Measurements from ENCODE around the gene C11orf24. TPM values are rescaled to one million over a fixed set of nuclear protein-coding genes. Genes with fewer than 3 reads are reported as not detected.

Gene C11orf24
- total RNA-seq, result 13.5 and 20.8 TPM in 2 replicates

DNA sequence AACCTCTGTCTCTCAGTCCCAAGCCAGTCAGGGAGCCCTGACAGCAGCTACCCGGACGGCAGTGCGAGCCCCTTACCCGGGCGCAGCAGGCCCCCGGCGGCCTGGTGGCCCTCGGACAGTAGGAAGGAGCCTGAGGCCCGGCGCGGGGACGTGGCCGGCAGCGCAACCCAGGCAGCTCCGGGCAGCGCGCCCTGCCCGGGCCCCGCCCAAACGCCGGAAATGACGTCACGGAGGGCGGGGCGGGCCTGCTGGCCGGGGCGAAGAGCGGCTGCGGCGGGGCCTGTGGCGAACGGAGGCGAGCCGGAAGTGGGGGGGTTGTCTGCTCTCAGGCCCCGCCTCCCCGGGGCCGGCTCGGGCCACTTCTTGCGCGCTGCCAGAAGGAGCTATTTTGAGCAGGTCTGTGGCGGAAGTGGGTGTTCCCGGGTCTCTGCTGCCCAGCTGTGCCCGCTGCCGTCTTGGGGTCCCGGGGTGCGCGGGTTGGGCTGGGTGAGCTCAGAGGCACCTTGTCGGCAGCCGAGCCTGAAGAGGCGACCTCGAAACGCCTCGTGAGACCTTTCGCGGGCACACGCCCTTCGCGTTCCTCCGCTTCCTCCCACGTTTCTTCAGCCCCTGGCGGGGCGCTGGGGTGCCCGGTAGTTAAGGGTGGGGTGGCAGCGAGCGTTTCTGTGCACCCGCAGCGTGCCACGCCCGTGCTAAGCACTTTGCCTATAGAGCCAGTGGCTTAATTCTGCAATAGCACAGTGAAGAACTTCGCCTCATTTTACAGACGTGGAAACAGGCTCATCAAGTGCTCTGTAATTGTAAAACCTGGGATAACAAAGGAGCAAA is at the start of gene C11orf24:
C11orf24 (minus strand) TSS at position 193 of the 828 bp plus-strand sequence. CDS start 8,206 bp downstream, outside the sequence.
- peak; percentile 74 for DNase-seq (ENCODE audit: low read depth)

DNA sequence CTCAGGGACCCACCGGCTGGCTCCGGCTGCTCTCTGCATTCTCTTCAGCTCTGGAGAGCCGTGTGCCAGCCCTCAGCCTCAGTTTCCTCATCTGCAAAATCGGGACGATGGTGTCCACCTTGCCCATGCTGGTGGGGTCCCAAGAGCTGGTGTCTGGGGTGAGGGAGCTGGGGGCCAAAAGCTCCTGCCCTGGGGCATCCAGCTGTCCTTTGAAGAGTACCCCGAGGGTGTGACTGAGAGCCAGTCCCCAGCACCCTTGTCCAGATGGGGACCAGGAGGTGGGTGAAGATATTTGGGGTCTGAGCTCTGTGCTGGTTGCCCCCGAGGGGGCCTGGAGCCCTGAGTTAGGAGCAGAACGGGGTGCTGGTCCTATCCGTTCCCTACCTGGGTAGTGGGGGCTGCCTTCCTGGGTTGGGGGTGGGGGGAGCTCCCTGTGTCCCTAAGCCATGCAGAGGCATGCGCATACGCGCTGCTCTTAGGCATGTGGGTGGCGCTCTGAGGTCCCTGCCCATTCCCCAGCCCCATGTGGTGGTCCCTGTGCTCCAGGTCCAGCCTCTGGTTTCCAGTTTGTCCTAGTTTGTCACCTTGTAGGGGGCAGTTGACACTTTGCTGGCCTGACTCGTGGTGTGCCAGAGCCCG is 45.5 kb upstream of the C11orf24 start:
- DNase-seq (ENCODE audit: low read depth), result no peak

DNA sequence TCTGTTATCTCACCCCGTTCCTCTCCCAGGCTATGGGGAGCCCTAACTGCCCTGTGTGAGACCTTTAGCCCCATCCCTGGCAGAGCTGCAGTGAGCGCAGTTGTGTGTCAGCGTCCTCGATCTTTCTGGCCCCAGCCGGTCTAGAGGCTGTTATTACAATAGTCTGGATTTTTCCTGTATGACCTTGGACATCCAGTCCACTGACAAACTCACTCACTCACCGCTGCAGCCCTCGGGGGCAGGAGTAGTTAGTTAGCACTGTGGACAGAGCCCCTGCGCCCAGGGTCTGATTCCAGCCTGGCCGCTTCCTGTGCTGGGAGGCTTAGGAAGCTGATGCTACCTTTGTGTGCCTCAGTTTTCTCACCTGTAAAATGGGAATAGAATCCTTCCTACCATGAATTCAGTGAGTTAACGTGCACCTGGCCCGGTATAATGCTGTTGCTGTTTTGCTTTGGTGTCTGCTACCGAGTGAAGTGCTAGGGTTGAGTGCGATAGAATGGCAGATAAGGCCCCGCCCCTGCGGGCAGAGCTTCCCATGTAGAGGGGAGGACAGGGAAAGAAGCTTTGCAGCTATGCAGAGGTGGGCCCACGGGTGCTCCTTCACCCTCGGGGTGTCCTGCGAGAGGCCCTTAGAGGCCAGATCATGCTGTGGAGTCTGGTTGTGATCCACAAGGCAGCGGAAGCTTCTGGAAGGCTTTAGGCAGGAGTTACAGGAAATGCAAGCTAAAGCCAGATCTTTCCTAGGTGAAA is 43.6 kb upstream of the C11orf24 start:
- DNase-seq (ENCODE audit: low read depth), result peak; percentile 66

DNA sequence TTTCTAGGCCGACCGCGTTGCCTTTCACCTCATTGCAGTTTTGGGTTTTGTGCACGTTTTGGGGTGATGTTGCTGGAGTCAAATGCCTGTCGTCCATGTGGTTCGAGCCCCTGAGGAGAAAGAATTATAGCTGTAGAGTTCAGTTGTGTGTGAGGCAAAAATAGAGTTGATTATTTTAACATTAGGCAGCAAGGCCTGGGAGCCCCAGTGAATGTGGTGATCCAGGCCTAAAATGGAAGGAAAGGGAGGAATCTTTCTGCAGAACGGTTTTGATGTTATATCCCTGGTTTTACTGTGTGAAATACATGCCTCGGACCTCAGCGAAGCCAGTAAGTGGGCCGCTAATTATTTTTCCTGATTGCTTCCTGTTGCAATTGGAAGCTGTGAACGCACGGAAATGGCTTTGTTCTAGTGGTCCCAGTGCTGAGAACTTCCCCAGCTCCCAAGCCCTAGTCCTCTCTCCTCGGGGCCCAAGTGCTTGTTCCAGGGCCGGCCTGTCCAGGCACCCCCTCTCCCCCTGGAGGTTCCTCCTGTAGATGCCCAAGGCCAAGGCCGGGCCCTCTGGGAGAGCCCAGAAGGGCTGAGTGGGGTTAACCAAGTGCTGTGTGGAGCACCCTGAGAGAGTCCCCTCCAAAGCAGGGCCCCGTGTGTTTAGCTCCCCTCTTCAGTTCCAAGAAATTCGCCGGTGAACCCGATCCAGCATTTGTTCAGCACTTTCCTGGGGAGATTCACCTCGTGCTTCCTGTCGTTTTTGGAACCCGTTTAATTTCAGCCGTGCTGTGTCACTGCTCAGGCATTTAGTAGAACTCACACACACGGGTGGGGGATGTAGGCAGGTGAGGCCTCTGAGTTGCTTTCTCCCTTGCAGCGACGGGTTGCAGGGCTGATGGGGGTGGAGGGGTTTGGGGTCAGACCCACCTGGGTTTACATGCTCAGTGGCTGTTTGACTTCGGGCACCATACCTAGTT is 42.7 kb upstream of the C11orf24 start:
- peak; percentile 57 for DNase-seq (ENCODE audit: low read depth)

DNA sequence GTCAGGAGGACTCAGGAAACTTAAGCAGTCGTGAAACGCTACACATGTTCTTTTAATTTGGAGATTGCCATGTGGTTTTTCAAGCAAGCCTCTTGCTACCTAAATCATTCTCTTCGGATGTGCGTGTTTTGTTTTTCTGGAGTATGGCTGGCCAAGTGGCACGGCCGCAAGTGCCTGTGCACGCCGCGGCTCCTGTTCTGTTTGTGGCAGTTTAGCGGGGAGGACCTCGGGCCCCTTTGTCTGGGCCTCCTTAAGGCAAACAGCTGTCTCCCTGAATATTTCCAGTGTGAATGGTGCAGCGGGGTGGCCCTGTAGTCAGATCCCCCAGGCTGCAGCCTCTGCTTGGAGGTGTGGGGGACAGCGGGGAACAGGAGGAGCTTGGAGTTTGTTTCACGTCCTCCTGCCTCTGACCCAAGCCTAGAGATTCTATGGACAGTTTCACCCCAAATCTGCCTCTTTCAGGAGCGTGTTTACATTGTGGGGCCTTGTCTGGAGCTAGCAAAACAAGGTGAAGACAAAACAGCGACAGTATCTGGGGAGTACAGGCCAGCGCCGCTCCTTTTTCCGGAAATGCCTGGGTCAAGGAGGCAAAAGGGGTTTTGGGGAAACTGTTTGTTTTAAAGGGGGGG is 41.9 kb upstream of the C11orf24 start:
- no peak for DNase-seq (ENCODE audit: low read depth)

DNA sequence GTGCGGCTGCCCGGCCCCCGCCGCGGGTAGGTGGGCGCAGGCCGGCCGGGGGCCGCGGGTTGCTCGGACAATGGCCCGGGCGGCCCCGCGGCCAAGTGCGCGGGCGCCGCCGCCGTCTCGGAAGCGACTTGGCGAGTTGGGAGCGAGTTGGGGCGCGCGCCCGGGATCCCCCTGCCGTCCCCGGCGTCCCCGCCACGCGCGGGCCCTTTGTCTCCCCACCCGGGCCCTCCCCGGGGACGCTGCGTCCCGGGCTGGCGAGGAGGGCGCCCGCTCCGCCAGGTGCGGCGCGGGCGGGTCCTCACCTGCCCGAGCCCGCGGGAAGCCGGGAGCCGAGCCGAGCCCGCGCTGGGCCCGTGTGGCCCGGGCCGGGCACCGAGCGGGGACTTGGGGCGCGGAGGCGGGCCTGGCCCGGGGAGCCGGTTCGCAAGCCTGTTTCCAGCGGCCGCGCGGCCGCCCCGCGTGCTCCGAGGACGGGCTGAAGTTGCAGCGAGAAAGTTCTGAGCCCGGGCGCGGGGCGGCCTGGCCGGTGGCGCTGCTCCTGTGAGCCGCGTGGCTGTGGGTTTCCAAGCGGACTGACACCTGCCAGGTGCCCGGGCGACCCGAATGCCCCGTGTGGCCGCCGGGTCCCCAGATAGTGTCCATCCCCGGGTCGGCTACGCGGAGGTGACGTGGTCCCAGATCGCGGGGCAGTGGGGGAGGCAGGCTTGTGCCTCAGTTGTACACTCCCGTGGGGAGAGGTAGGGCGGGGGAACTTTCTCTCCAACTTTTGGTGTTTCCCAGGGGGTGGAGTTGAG is 41.2 kb upstream of the C11orf24 start:
- no peak for DNase-seq (ENCODE audit: low read depth)

DNA sequence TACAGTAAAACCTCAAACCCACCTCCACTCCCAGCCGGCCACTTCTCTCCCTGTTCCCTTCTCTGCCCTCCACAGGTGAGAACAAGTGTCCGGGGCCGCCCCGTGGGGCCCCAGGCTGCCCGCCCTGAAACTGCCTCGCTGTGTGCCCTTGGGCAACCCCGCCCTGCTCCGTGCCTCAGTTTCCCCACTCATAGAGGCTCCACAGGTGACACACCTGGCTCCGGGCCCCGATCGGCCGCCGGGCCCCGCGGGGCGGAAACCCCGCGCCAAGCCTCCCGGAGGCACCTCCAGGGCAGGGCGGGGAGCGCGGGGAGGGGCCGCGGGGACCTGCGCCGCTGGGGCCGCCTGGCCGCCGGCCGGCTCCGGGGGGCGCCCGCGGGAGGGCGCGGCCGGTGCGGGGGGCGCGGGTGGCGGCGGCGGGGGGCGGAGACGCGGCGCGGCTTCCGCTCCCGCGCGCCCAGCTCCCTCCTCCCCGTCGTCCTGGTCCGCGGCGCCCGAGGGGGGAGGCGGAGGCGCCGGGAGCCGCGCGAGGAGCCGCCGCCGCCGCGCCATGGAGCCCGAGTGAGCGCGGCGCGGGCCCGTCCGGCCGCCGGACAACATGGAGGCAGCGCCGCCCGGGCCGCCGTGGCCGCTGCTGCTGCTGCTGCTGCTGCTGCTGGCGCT is 40.5 kb upstream of the C11orf24 start, which contains the start of gene LRP5:
LRP5 (plus strand) TSS at position 475 of the 663 bp plus-strand sequence; CDS start at position 599, 124 bp downstream.
- DNase-seq (ENCODE audit: low read depth), result no peak

DNA sequence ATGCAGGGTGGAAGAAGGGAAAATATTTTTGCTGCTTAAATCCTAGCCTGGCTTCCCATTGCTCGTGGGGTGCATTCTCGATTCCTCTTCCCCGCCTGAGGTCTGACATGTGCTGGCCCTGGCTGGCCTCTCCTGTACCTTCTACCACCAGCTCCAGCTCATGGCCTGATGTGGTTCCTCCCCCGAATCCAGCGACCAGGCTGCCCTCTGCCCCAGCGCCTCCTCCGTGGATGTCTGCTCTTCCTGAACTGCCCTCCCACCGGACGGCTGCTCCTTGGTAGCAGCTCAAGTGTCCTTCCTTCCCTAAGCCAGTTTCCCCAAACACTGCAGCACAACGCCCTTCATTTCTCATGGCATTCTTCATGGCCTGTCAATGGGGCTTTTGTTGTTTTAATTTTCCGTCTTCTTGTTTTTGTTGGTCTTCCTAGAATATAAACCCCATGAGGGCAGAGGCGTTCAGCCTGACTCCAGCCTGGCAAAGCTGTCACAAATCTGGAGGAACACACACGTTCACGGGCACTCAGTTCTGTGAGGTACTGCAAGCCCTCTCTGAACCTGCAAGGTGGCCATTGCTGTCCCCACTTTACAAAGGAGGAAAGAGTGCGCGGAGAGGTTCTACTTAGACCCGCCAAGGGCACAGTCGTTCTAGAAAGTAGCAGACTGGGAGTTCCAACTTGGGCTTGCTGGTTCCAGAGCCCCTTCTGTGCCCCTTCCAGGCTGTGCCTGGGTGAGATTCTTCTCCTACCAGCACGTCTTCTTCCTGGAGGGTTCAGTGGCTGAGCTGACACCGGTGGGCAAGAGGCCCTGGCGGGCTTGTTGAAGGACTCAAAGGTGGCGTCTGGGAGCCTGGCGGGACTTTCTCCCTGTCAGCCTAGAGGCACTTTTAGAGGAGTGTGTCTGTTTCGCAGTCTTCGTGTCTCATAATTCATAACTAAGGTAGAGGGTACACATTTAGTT is 39.7 kb upstream of the C11orf24 start:
- no peak for DNase-seq (ENCODE audit: low read depth)

DNA sequence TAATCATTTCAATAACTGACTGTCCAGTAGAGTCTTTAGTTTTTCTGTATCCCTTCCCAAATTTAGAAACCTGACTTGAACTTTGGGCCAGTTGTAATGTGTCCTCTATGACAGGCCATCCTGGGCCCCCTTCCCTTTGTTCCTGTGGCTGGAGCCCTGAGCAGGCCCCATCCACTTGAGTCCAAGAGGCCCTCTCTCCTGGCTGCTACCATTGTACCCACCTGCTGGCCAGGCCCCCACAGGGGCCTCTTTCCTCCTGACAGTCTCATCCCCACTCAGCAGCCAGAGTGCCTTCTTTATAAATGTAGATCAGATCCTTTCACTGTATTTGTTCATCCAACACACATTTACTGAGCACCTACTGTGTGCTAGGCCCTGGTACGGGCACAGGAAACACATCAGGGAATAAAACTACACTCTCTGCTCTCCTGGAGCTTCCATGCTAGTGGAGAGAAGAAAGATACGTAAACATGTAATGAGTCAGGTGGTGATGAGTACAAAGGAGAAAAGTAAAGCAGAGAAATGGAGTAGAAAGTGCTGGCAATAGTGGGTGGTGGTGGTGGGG is 37.9 kb upstream of the C11orf24 start:
- no peak for DNase-seq (ENCODE audit: low read depth)

DNA sequence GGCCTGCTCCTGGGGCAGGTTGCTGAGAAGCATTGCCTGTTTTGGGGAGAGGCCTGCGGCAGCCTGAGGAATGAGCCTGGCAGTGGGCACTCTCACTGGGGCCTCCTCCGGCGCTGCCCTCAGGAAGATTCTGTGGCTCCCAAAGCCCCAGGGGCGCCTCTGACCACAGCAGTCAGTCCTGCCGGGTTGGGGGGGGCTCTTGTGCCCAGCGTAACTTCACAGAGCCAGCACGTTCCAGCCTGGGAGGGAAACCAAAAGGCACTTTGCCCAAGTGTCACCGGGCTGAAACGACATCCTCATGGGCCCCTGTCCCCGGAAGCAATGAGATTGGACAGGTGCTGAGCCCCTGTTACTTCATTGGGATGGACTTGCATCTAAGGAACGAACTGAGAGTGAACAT is 36.3 kb upstream of the C11orf24 start:
- no peak for DNase-seq (ENCODE audit: low read depth)

DNA sequence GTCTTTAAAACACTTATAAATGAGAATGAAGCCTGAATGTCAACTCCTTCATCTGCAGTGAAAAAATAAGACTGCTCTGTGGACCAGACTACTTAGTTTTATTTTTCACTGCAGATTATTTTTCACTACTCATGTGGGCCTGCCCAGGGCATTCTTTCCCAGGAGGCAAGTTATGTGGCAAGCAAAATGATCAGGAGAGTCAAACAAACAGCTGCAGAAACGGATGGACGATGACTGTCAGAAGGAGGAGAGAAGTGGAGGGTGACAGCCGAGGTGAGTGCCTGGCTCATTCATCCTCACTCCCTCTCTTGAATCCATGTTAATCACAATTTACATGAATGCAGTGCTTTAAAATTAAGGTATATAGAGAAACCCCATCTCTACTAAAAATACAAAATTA is 34.9 kb upstream of the C11orf24 start:
- no peak for DNase-seq (ENCODE audit: low read depth)

DNA sequence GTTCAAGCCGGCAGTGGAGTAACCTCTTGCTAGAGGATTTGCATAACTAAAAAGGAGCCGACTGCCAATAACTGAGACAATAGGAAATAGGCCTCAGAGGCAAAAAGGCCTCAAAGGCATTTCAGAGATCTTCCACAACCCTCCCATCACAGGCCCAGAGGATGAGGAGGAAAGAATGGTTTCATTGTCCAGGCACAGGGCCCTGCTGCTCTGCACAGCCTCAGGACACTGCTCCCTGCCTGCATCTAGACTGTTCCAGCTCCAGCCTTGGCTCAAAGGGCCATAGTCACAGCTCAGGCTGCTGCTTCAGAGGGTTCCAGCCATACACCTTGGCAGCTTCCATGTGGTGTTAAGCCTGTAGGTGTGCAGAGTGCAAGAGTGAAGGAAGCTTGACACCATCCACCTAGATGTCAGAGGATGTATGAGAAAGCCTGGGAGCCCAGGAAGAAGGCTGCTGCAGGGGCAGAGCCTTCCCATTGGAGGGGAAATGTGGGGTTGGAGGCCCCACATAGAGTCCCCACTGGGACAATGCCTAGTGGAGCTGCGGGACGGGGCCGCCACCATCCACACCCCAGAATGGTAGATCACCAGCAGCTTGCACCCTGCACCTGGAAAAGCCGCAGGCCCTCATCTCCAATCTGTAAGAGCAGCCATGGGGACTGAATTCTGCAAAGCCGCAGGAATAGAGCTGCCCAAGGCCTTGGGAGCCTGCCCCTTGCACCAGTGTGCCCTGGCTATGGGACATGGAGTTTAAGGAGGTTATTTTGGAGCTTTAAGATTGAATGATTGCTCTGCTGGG is 32.4 kb upstream of the C11orf24 start:
- DNase-seq (ENCODE audit: low read depth), result no peak

DNA sequence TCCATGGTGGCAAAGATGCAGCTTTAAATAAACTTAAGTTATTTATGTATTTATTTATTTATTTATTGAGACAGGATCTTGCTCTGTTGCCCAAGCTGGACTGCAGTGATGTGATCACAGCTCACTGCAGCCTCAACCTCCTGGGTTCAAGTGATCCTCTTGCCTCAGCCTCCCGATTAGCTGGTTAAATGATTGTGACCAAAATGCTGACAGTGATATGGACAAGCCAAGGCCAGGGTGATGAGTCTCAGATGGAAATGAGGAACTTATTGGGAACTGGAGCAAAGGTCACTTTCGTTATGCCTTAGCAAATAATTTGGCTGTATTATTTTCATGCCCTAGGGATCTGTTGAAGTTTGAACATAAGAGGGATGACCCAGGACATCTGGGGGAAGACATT is 31.3 kb upstream of the C11orf24 start:
- DNase-seq (ENCODE audit: low read depth), result no peak

DNA sequence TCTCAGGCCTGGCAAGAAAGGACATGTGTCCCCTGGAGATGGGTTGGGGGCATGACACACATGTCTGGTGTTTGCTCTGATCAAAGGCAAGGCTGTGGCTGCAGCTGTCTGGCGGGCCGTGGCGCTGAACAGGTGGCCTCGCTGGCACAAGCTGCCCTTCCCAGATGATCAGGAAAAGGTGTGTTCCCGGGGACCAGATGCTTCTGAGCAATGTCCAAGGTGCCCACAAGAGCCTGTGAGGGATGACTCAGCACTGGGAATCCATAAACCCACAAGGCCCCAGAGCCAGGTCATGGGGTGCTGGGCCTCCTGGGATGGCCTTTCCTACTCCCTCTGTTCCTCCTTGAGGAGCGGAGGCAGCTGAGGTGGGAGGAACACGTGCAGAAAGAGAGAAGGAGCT is 30.9 kb upstream of the C11orf24 start:
- DNase-seq (ENCODE audit: low read depth), result peak; percentile 74

DNA sequence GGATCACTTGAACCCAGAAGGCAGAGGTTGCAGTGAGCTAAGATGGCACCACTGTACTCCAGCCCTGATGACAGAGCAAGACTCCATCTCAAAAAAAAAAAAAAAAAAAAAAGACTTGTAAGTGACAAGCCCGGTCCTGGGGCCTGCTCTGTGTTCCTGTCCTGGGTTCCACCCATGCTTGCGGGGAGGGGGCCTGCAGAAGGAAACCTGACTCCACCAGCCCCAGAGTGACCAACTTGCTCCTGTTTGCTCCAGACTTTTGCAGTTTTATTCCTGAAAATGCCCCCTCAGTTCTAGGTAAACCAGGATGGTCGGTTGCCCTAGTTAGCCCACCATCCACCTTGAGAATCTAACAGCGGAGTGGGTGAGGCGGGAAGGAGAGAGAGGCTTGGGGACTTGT is 30.5 kb upstream of the C11orf24 start:
- no peak for DNase-seq (ENCODE audit: low read depth)

DNA sequence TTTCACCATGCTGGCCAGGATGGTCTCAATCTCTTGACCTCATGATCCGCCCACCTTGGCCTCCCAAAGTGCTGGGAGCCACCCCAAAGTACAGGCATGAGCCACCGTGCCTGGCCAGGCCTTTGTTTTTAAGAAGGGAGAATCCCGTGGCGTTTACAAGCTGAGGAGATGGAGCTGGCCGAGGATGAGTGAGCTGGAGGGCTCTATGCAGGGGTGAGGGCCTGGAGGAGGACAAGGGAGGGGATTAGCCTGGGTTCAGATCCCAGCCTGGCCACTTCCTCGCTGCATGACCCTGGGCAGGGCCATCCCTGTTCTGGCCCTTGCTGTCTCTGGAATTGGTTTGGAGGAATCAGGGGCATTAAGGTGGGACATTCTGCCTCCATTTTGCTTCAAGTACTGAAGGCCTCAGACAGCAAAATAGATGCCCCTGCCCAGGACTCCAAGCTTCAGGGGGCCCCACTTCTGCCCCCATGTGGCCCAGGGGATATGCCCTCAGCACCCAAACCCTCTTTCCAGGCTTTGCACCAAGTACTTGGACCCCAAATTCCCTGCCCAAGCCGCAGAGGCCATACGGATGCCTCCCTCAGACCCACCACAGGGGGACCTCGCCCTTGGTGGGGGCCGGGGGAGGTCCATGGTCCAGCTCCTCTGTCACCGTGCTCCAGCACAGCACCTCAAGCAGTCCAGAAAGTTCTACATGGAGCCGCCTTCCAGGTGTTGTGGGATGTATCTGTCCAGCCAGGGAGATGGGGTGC is 28.5 kb upstream of the C11orf24 start:
- no peak for DNase-seq (ENCODE audit: low read depth)

Measured in renal cortical epithelial cell (primary cell).